Heart right ventricle (tissue), 16 donors: Measurements from ENCODE around the gene PFKL. TPM values are rescaled to one million over a fixed set of nuclear protein-coding genes. Genes with fewer than 3 reads are reported as not detected.

Experiments
- ATAC-seq, 8 donors: fragments of 200-7000 bp; cut with Tn5 transposase; one replicate each; pipeline ENCODE4 v1.9.1; 2020; ENCODE audit warnings: mild to moderate bottlenecking in 8 of 8, moderate library complexity in 8 of 8, moderate number of reproducible peaks in 1 of 8
- DNase-seq, 2 donors: peaks; one replicate each; pipeline ENCODE4 v3.0.0-alpha.2; 2020
- H3K27ac ChIP-seq, 10 donors: fragments of 200-600 bp; sonication (generic) in 2 of 10; one replicate each; pipeline versions ENCODE4 v1.5.0 to v1.8.0; 2020 to 2022; ENCODE audit warnings: mild to moderate bottlenecking in 3 of 10
- H3K27me3 ChIP-seq, 7 donors: fragments of 200-600 bp; one replicate each; pipeline ENCODE4 v1.8.0; 2021 to 2022; ENCODE audit warnings: mild to moderate bottlenecking in 2 of 7
- H3K36me3 ChIP-seq, 9 donors: fragments of 200-600 bp; sonication (generic) in 1 of 9; one replicate each; pipeline versions ENCODE4 v1.5.0 to v1.8.0; 2020 to 2022; ENCODE audit warnings: mild to moderate bottlenecking in 2 of 9
- H3K4me1 ChIP-seq, 9 donors: fragments of 200-600 bp; sonication (generic) in 1 of 9; one replicate each; pipeline versions ENCODE4 v1.5.0 to v1.8.0; 2020 to 2022; ENCODE audit warnings: mild to moderate bottlenecking in 4 of 9
- H3K4me3 ChIP-seq, 10 donors: fragments of 200-600 bp; sonication (generic) in 2 of 10; one replicate each; pipeline versions ENCODE4 v1.5.0 to v1.8.0; 2020 to 2022; ENCODE audit warnings: mild to moderate bottlenecking in 7 of 10, moderate library complexity in 2 of 10
- H3K9me3 ChIP-seq, 11 donors: fragments of 200-600 bp in 10 of 11; sonication (generic) in 2 of 11; one replicate each; pipeline versions ENCODE4 v1.5.0 to v1.8.0; 2013 to 2022; ENCODE audit warnings: mild to moderate bottlenecking in 2 of 11, control low read depth in 1 of 11, moderate library complexity in 1 of 11
- WGBS, 2 donors: extraction: QIAGEN DNeasy Blood & Tissue Kit; methylation state at CpG; one replicate each; pipeline ENCODE4 v1.1.7; 2013; ENCODE audit warnings: inconsistent platforms in 1 of 2; 5-methylcytosine and 5-hydroxymethylcytosine counted together
- intact Hi-C, 10 donors: fragments of 100-400 bp; cut with DNase I; formaldehyde crosslinking; loops; one replicate each; pipeline versions ENCODE4 v1.11.1 to v1.14.2; 2022
- polyA plus RNA-seq, 2 donors: library from polyadenylated mRNA; stranded (reverse); fragments of 200-250 nt; gene quantifications; one replicate each; pipeline ENCODE4 v1.2.3, GENCODE V29; 2013
- total RNA-seq, 10 donors: library from RNA; stranded (reverse); fragmentation: NEBNext Ultra II Directional in 3 of 10; extraction: Animal tissue kit (Norgen Biotek cat#: 25700) in 3 of 10; gene quantifications; one replicate each; pipeline versions ENCODE4 v1.2.1 to v1.2.4, GENCODE V29; 2021 to 2023
- TF ChIP-seq, protein P1 (sequence below), 9 donors: fragments of 200-600 bp; sonication (generic) in 2 of 9; IDR thresholded peaks; one replicate each; pipeline versions ENCODE4 v1.5.0 to v1.8.0; 2021 to 2022; ENCODE audit warnings: antibody characterized with exemption in 9 of 9, mild to moderate bottlenecking in 5 of 9, moderate library complexity in 1 of 9
- donor health status: Arrhythmogenic right ventricular cardiomyopathy.
- donor health status: ischemic (EF 13 %, LVEDD 7.1; RV severe dilation, severe dysfunction).
- donor health status: healthy with polysubstance abuse.
- donor health status: DM: no; HTN: yes; CAD: no.
- donor health status: DM: no; HTN: no; CAD: no.
- donor health status: ischemic (EF 25% LVEDD 6.9; RV normal size, moderate dysfunction).
- donor health status: ischemic (EF 25% LVEDD 5.7; RV mildly dilated, moderate dysfunction).
- donor health status: healthy.
- donor health status: DM: yes; HTN: yes; CAD: no.
- donor health status: Ischemic cardiomyopathy.
- donor health status: ischemic (EF 35%, LVEDD 5.7; RV mildly dilated, moderate dysfunction).
- donor health status: nonischemic (EF 11% LVEDD 7.7; RV severe dilation, severe dysfunction).
- donor health status: DM: yes; HTN: yes; CAD: no.
- donor health status: PGD.
- donor health status: ischemic (EF 29% LVEDD 5.4; RV normal size, mild dysfunction).
- donor health status: nonischemic (EF 23%, LVEDD 6.1; RV moderate dilation, normal function).

PFKL gene
- total and polyA plus RNA-seq, 12 donors, result 34.7 to 84.4 (median 43.8) TPM

DNA sequence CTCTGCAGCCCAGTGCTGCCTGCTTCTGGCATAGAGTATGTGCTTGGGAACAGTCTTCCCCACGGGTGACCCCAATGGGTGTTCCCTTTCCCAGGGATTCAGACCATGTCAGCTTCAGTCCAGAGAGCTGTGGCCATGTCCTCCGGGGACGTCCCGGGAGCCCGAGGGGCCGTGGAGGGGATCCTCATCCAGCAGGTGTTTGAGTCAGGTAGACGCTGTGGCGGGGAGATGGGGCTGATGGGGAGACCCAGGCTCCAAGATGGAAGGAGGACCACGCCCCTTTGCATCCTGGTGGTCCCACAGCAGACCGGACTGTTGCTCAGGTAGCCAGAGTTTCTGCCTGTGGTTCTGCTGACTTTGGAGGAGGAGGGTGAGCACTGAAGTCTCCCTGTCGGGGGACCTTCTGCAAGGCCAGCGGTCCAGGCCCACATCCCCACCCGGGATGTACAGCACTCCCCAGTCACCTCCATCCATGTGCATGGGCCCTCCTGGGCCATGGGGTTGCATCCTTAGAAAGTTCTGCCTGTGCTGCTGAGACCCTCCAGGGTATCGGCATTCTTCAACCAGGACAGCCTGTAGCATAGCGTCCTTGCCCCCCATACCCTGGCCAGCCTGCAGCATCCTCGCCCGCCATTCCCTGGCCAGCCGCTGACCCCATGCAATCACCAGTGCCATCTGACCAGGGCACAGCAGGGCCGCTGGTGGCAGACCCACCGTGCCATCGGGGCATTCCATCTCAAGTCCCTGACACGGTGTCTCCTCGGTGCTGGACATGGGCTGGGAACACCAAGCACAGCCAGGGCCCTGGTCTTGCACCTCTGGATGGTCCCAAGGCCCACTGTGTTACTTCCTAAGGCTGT, 11.4 kb upstream of the PFKL start:
- intact Hi-C loops, result loop anchor here in 1 of 10 donors (2.0 kb wide), 1 partner anchor 22 kb away; no protein-coding TSS in a partner anchor

DNA sequence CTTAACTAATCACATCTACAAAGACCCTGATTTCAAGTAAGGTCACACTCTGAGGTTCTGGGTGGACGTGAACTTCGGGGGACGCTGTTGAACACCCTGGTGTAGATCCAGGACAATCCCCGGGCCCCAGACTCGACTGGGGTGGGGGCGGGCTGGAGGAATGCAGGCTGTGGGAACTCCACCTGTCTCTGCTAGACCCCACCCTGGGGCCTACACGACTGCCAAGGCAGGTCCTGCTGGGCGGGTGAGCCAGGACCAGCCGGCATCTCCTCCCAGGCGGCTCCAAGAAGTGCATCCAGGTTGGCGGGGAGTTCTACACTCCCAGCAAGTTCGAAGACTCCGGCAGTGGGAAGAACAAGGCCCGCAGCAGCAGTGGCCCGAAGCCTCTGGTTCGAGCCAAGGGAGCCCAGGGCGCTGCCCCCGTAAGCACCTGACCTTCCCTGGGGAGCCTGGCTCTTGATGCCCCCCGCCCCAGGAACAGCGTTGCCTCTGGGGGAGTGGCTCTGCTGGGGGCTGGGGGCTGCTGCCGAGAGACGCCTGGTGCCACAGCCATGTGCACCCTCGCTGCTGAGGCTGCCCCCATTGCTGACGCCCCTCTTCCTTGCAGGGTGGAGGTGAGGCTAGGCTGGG, 10.4 kb upstream of the PFKL start:
- no peak for ATAC-seq
- Histone ChIP-seq H3K4me3 (no peak overlapping the region), H3K27me3 (peaks cover 0 to 36% (median 21%) of the 10 kb centered on the region in 7 donors), H3K9me3 (no peaks in the 10 kb centered on the region), H3K36me3 (no peaks in the 10 kb centered on the region), H3K27ac (no peak overlapping the region), H3K4me1 (peaks cover under 1 to 12% (median 4%) of the 10 kb centered on the region in 9 donors)
- DNase-seq, result no peak
- TF ChIP-seq, protein P1, sequence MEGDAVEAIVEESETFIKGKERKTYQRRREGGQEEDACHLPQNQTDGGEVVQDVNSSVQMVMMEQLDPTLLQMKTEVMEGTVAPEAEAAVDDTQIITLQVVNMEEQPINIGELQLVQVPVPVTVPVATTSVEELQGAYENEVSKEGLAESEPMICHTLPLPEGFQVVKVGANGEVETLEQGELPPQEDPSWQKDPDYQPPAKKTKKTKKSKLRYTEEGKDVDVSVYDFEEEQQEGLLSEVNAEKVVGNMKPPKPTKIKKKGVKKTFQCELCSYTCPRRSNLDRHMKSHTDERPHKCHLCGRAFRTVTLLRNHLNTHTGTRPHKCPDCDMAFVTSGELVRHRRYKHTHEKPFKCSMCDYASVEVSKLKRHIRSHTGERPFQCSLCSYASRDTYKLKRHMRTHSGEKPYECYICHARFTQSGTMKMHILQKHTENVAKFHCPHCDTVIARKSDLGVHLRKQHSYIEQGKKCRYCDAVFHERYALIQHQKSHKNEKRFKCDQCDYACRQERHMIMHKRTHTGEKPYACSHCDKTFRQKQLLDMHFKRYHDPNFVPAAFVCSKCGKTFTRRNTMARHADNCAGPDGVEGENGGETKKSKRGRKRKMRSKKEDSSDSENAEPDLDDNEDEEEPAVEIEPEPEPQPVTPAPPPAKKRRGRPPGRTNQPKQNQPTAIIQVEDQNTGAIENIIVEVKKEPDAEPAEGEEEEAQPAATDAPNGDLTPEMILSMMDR (IDR thresholded peaks at IDR 0.05), result no peak
- intact Hi-C loops, result loop anchor here in 1 of 10 donors (2.0 kb wide), 1 partner anchor 23 kb away; no protein-coding TSS in a partner anchor
- 84 to 87% methylated on average over 24 of the region's 24 CpGs for WGBS, 2 donors

More for the DNA sequence above, 11.4 kb upstream of the PFKL start:
- H3K36me3 ChIP-seq, result no peaks in the 10 kb centered on the region
- peaks cover 0 to 37% (median 21%) of the 10 kb centered on the region in 7 donors for H3K27me3 ChIP-seq
- H3K4me1 ChIP-seq, result peaks cover 0 to 9% (median 0%) of the 10 kb centered on the region in 9 donors
- no peak overlapping the region for H3K27ac ChIP-seq
- WGBS, 2 donors, result 87 to 95% methylated on average over 23 of the region's 23 CpGs
- no peaks in the 10 kb centered on the region for H3K9me3 ChIP-seq
- ATAC-seq (no peak), DNase-seq (no peak)
- TF ChIP-seq, protein P1 (IDR thresholded peaks at IDR 0.05), result no peak
- H3K4me3 ChIP-seq, result no peak overlapping the region

DNA sequence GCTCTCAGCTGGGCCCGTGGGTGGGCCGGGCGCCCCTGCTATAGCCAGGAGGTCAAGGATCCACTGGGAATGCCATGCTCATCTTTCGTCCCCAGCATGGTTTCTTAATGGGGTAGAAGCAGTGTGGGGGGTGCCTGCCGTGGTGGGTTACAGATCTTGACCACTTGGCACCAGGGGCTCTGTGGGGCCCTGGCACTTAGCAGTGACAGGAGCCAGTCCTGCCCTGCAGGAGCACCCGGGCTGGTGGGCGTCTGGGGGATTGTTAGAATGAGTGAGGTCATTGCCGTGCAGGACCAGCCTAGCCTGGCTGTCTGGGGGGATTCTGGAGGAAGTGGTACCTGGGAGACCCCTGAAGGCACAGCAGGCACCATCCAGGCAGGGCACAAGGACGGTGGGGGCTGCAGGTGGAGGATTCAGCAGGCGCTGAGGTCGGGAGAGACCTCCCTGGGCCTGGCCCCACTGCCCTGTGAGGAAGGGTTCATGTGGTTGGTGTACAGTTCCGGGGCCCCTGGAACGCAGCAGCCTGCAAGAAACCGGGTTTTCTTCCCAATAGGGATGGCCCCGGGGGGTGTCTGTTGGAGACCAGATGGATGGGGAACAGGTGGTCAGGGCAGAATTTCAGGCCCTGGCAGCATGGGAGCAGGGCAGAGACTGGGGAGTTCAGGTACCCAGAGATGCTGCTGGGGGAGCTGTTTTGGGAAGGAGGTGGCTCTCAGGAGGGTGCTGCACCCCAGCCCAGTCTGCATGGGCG, 9.4 kb upstream of the PFKL start:
- intact Hi-C loops, result no loop called here
- Histone ChIP-seq H3K27ac (no peak overlapping the region), H3K27me3 (peaks cover 0 to 26% (median 17%) of the 10 kb centered on the region in 7 donors), H3K9me3 (no peaks in the 10 kb centered on the region), H3K36me3 (no peaks in the 10 kb centered on the region), H3K4me3 (no peak overlapping the region), H3K4me1 (peaks cover 9 to 19% (median 13%) of the 10 kb centered on the region in 9 donors)
- ATAC-seq, result no peak
- WGBS, 2 donors, result 83 to 87% methylated on average over 16 of the region's 16 CpGs
- DNase-seq, result no peak
- TF ChIP-seq, protein P1 (IDR thresholded peaks at IDR 0.05), result no peak
